ENCODE results near the gene S100PBP.

DNA sequence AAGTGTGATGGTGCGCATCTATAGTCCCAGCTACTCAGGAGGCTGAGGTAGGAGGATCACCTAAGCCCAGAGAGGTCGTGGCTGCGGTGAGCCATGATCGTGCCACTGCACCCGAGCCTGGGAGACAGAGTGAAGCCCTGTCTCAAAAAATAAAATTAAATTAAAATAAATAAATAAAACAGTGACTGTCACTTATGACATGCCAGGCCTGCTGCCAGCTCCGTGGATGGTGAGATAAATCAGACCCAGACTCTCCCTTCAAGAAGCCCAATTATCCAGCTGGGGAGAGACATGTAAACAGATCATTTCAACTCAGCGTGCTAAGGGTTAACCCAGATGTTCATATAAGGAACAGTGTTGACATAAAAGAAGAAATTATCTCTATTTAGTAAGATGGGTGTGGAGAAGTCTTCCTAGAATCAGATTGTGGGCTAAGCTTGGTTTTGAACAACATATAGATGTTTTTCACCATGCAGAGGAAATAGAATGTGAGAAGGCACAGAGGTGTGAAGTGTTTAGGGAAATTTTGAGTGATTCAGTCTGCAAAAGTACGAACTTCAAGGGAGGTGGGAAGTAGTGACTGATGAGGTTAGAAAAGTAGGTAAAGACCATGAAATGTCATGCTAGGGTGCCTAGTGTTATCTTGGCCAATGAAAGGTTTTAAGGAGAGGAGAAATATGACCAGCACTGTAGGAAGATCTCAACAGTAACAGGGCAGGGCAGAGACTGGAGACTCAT lies 18.6 kb upstream of the S100PBP start:
- TF ChIP-seq, protein P1, sequence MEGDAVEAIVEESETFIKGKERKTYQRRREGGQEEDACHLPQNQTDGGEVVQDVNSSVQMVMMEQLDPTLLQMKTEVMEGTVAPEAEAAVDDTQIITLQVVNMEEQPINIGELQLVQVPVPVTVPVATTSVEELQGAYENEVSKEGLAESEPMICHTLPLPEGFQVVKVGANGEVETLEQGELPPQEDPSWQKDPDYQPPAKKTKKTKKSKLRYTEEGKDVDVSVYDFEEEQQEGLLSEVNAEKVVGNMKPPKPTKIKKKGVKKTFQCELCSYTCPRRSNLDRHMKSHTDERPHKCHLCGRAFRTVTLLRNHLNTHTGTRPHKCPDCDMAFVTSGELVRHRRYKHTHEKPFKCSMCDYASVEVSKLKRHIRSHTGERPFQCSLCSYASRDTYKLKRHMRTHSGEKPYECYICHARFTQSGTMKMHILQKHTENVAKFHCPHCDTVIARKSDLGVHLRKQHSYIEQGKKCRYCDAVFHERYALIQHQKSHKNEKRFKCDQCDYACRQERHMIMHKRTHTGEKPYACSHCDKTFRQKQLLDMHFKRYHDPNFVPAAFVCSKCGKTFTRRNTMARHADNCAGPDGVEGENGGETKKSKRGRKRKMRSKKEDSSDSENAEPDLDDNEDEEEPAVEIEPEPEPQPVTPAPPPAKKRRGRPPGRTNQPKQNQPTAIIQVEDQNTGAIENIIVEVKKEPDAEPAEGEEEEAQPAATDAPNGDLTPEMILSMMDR (IDR thresholded peaks at IDR 0.05; ENCODE audit: low read depth, low read length): no peak
- TF ChIP-seq EZH2phosphoT487 (IDR thresholded peaks at IDR 0.05; ENCODE audit: low read depth): no peak

All from OCI-LY3 (cell line).